CD8-positive, alpha-beta memory T cell (primary cell): ENCODE measurements around the gene SMC2. TPM values are rescaled to one million over a fixed set of nuclear protein-coding genes. Genes with fewer than 3 reads are reported as not detected.

Experiments
- CTCF ChIA-PET: fragments of 350-600 bp; sonication (Branson Sonifier 250); formaldehyde crosslinking; loops from one replicate; lab custom pipeline; 2021; ENCODE audit warnings: antibody characterized with exemption; lab: Charles Lee
- POLR2A ChIA-PET: fragments of 350-600 bp; sonication (Branson Sonifier 250); formaldehyde crosslinking; loops from one replicate; lab custom pipeline; 2021; ENCODE audit warnings: antibody characterized with exemption; lab: Charles Lee
- DNase-seq, 5 donors: peaks; one replicate each; pipeline versions ENCODE4 v3.0.0 to v3.0.0-alpha.2; 2020 to 2022; ENCODE audit warnings: mixed read lengths in 1 of 5
- H3K27ac ChIP-seq: one replicate; pipeline ENCODE4 v1.7.0; 2013; ENCODE audit warnings: low read depth, mild to moderate bottlenecking, low read length, moderate library complexity
- H3K27me3 ChIP-seq: 2 replicates; pipeline ENCODE4 v1.7.0; 2013; ENCODE audit warnings: low read length, mild to moderate bottlenecking; ENCODE audit not compliant: insufficient read depth, poor library complexity, severe bottlenecking
- H3K36me3 ChIP-seq: 2 replicates; pipeline ENCODE4 v1.7.0; 2013; ENCODE audit warnings: mild to moderate bottlenecking, low read length, moderate library complexity; ENCODE audit not compliant: insufficient read depth
- H3K4me1 ChIP-seq: 2 replicates; pipeline ENCODE4 v1.7.0; 2013; ENCODE audit warnings: mild to moderate bottlenecking, low read length, moderate library complexity; ENCODE audit not compliant: insufficient read depth
- H3K4me3 ChIP-seq: 2 replicates; pipeline ENCODE4 v1.7.0; 2013; ENCODE audit warnings: mild to moderate bottlenecking, low read length
- H3K9me3 ChIP-seq: 2 replicates; pipeline ENCODE4 v1.7.0; 2013; ENCODE audit warnings: mild to moderate bottlenecking, low read length
- H3K27ac Mint-ChIP-seq, 8 donors: one replicate each; pipeline ENCODE4 v1.8.0; 2020 to 2021; ENCODE audit warnings: mixed read lengths in 8 of 8, mild to moderate bottlenecking in 6 of 8, inconsistent platforms in 3 of 8, moderate library complexity in 3 of 8
- H3K27me3 Mint-ChIP-seq, 2 donors: one replicate each; pipeline ENCODE4 v1.8.0; 2020 to 2021; ENCODE audit warnings: mixed read lengths in 2 of 2, mild to moderate bottlenecking in 1 of 2, moderate library complexity in 1 of 2
- H3K36me3 Mint-ChIP-seq, 3 donors: one replicate each; pipeline ENCODE4 v1.8.0; 2020 to 2021; ENCODE audit warnings: mixed read lengths in 3 of 3, inconsistent platforms in 1 of 3, mild to moderate bottlenecking in 1 of 3
- H3K4me1 Mint-ChIP-seq, 3 donors: one replicate each; pipeline ENCODE4 v1.8.0; 2020 to 2021; ENCODE audit warnings: mixed read lengths in 3 of 3, inconsistent platforms in 1 of 3, mild to moderate bottlenecking in 1 of 3
- H3K4me3 Mint-ChIP-seq, 7 donors: one replicate each; pipeline ENCODE4 v1.8.0; 2020 to 2021; ENCODE audit warnings: mixed read lengths in 7 of 7, mild to moderate bottlenecking in 6 of 7, moderate library complexity in 4 of 7, inconsistent platforms in 2 of 7
- H3K9me3 Mint-ChIP-seq, 5 donors: one replicate each; pipeline ENCODE4 v1.8.0; 2020 to 2022; ENCODE audit warnings: mixed read lengths in 5 of 5, mild to moderate bottlenecking in 3 of 5, moderate library complexity in 2 of 5, inconsistent platforms in 1 of 5
- polyA plus RNA-seq: library from polyadenylated mRNA; unstranded; fragments of 300-500 nt; fragmentation: Illumina TruSeq; gene quantifications from one replicate; pipeline ENCODE4 v1.2.3, GENCODE V29; 2021
- total RNA-seq, 2 experiments: library from RNA; stranded (reverse); gene quantifications; one replicate each; pipeline ENCODE4 v1.2.3, GENCODE V29; 2021

The SMC2 gene
- total and polyA plus RNA-seq, 3 experiments from 2014 or later, result 14.1 to 54.2 (median 53.0) TPM

DNA sequence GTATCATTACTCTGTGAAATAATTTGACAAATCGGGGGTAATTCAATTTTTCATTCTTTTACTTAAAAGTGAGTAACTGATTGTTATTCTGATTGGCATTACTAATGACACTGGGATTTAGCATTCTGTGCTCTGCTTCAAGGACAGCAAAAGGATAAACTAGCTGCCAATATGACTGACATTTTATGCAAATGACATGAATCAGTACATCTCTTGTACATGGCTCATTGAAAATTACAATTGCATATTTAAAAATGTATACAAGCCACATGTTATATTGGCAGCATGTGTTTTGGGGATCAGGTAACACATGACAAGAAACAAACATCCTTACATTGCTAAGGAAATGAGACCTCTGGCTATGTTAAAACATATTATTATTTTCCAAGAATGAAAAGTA lies 79.0 kb downstream of the SMC2 start:
- Histone ChIP-seq H3K9me3 (no peaks in the 10 kb centered on the region), H3K27me3 (no peaks in the 10 kb centered on the region), H3K27ac (no peak overlapping the region), H3K4me1 (no peaks in the 10 kb centered on the region), H3K36me3 (no peaks in the 10 kb centered on the region), H3K4me3 (no peak overlapping the region)
- no peaks in the 10 kb centered on the region for H3K4me1 Mint-ChIP-seq
- peaks cover 0 to 7% (median 0%) of the 10 kb centered on the region in 5 donors for H3K9me3 Mint-ChIP-seq
- no peak overlapping the region for H3K27ac Mint-ChIP-seq
- H3K36me3 Mint-ChIP-seq, result no peaks in the 10 kb centered on the region
- ChIA-PET POLR2A (no interaction called here), CTCF (no interaction called here)
- H3K27me3 Mint-ChIP-seq, result peaks cover 2 to 19% of the 10 kb centered on the region in 2 donors
- DNase-seq, result no peak
- no peak overlapping the region for H3K4me3 Mint-ChIP-seq

GRCh38 chr9:104177003-104177611 lies 83.0 kb downstream of the SMC2 start:
- no peaks in the 10 kb centered on the region for H3K36me3 ChIP-seq
- Mint-ChIP-seq H3K9me3 (no peaks in the 10 kb centered on the region), H3K27ac (no peak overlapping the region), H3K27me3 (peaks cover 2 to 6% of the 10 kb centered on the region in 2 donors), H3K36me3 (no peaks in the 10 kb centered on the region), H3K4me3 (no peak overlapping the region), H3K4me1 (no peaks in the 10 kb centered on the region)
- no peak overlapping the region for H3K4me3 ChIP-seq
- H3K27me3 ChIP-seq, result no peaks in the 10 kb centered on the region
- no peaks in the 10 kb centered on the region for H3K4me1 ChIP-seq
- no peak for DNase-seq
- POLR2A ChIA-PET, result no interaction called here
- CTCF ChIA-PET, result no interaction called here
- H3K9me3 ChIP-seq, result no peaks in the 10 kb centered on the region
- no peak overlapping the region for H3K27ac ChIP-seq

DNA sequence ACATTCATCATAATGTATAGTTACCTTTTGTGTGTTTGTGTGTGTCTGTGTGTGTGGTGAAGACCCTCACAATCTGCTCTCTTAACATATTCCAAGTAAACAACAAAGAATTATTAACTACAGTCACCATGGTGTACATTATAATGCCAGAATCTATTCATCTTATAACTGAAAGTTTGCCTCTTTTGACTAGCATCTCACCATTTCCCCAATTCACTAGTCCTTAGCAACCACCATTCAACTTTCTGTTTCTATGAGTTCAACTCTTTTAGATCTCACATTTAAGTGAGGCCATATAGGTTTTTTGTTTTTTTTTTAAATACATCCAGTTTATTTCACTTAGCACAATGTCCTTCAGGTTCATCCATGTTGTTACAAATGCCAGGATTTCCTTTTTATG lies 83.6 kb downstream of the SMC2 start:
- Mint-ChIP-seq H3K27me3 (peaks cover 2 to 6% of the 10 kb centered on the region in 2 donors), H3K27ac (no peak overlapping the region), H3K4me3 (no peak overlapping the region), H3K4me1 (no peaks in the 10 kb centered on the region), H3K9me3 (no peaks in the 10 kb centered on the region), H3K36me3 (no peaks in the 10 kb centered on the region)
- Histone ChIP-seq H3K27me3 (no peaks in the 10 kb centered on the region), H3K4me1 (no peaks in the 10 kb centered on the region), H3K36me3 (no peaks in the 10 kb centered on the region), H3K4me3 (no peak overlapping the region), H3K27ac (no peak overlapping the region), H3K9me3 (no peaks in the 10 kb centered on the region)
- no peak for DNase-seq
- ChIA-PET POLR2A (no interaction called here), CTCF (no interaction called here)
